Fibroblast of mammary gland (primary cell): Measurements from ENCODE around the gene GSG1L.

ENCODE experiments used
- DNase-seq: peaks from one replicate; pipeline ENCODE4 v3.0.0-alpha.2; 2010; ENCODE audit warnings: low read depth
- H3K4me3 ChIP-seq: 2 replicates; pipeline ENCODE4 v1.5.1; 2011; ENCODE audit warnings: low read depth, mild to moderate bottlenecking, low read length, moderate library complexity; ENCODE audit not compliant: control insufficient read depth
- CTCF ChIP-seq: conservative IDR thresholded peaks from 2 replicates; pipeline ENCODE4 v1.5.1; 2011; ENCODE audit warnings: low read depth, low read length, inconsistent platforms; ENCODE audit not compliant: control insufficient read depth, insufficient read depth

The GSG1L gene

DNA sequence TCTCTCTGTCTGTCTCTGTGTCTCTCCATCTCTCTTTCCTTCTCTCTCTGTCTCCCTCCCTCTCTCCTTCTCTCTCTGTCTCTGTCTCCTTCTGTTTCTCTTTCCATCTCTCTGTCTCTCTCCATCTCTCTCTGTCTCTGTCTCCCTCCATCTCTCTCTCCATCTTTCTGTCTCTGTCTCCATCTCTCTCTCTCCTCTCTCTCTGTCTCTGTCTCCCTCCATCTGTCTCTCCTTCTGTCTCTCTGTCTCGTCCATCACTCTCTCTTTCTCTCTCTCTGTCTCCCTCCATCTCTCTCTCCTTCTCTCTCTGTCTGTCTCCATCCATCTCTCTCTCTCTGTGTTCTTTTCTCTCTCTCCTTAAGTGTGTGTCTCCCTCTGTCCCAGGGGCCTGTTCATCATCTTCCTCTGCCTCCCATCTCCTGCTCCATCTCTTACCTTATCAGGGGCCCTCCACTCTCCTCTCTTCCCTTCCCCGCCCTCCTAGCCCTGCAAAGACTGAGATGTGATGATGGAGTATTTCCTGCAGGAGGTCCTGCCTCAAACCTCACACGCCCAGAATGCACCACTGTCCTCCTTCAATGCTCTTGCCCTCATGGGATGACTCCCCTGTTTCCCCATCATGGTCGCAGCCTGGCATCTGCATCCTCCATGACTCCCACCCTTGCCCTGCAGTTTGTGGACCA is 193.3 kb downstream of the GSG1L start:
- no peak for DNase-seq
- TF ChIP-seq CTCF: no peak
- no peak overlapping the region for H3K4me3 ChIP-seq

GRCh38 chr16:27869411-27869810 is 194.1 kb downstream of the GSG1L start:
- no peak for TF ChIP-seq CTCF
- no peak for DNase-seq
- H3K4me3 ChIP-seq: no peak overlapping the region

GRCh38 chr16:27868180-27868579 is 195.3 kb downstream of the GSG1L start:
- no peak overlapping the region for H3K4me3 ChIP-seq
- no peak for TF ChIP-seq CTCF
- DNase-seq: no peak

DNA sequence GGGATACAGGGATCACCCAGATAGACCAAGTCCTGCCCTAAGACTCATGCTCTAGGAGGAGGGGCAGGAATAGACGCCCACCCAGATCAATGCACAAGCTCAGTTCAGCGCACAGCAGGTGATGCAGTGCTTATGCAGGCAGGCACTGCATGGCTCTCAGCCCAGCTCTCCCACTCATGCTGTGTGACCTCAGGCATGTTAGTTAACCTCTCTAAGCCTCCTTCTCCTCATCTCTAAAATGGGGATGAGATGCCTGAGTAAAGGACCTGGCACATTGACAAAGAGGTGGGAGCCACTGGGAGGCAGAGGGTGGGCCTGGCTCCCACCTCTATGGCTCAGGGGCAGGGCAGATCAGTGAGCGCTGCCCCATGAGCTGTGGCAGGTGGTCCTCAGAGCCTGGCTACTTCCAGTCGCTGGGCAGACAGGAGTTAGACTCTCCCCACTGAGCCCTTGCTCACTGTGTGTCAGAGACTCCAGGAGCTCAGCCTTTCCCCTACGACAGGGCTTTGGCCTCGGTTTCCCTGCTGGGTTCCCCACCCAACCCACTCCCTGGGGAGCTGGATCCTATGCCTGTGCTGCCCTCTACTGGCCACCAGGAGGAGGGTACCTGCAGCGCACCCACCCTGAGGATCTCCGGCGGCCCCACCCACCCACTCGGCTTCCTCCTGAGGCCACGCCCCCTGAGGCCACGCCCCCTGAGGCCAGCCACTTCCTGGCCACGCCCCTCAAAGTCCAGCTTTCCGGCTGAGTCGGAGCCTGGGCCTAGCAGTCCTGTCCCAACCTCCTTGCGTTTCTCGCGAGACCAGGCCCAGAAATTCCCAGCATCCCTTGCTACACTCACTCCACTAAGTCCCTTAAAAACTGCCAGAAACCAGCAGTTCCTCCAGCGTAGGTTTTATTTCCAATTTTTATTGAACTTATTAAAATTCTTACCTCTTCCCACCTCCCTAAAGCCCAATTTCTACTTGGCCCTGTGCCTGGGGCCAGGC is 196.1 kb downstream of the GSG1L start:
- no peak overlapping the region for H3K4me3 ChIP-seq
- peak; percentile 59 for DNase-seq
- TF ChIP-seq CTCF: peak; percentile 45

DNA sequence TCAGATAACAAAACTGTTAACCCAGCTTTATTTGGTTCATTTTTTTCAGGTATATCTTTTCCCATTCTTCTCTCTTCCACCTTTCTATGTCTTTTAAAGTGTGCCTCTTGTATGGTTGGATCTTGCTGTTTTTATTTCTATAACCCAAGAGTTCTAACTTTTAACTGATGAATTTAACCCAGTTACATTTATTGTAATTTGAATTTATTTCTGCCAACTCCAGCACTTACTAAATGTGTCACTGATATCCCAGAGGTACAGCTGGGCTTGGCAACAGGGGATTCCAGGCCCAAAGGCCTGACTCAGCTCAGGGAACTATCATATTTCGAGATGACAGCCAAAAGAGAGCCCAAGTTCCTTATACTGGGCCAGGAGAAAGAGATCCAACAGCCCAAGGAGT is 200.1 kb downstream of the GSG1L start:
- no peak overlapping the region for H3K4me3 ChIP-seq
- no peak for DNase-seq
- TF ChIP-seq CTCF: no peak

- TF ChIP-seq CTCF: no peak
Observed at GRCh38 chr16:27862953-27863352, 200.6 kb downstream of the GSG1L start.

More at GRCh38 chr16:27862953-27863352, 200.6 kb downstream of the GSG1L start:
- H3K4me3 ChIP-seq: no peak overlapping the region
- no peak for DNase-seq
